Gastroesophageal sphincter (tissue), 4 donors: Measurements from ENCODE around the gene UBAP2. TPM values are rescaled to one million over a fixed set of nuclear protein-coding genes. Genes with fewer than 3 reads are reported as not detected.
A peak's percentile ranks its signal among the peaks of the same experiment; 100 is the strongest.

Experiments used
- ATAC-seq: fragments of 150-250 bp; one replicate; pipeline ENCODE4 v1.9.1; 2016; ENCODE audit warnings: mild to moderate bottlenecking, moderate library complexity
- H3K27ac ChIP-seq, 4 donors: fragments of 200-600 bp; sonication (generic) in 3 of 4; 1 replicate in 3 of 4; 2 replicates in 1 of 4; pipeline ENCODE4 v1.5.1; 2016 to 2019
- H3K27me3 ChIP-seq: fragments of 200-600 bp; sonication (generic); one replicate; pipeline ENCODE4 v1.5.1; 2019
- H3K36me3 ChIP-seq, 2 donors: fragments of 200-600 bp; sonication (generic); one replicate each; pipeline ENCODE4 v1.5.1; 2019; ENCODE audit warnings: control low read depth in 1 of 2
- H3K4me1 ChIP-seq, 3 donors: fragments of 200-600 bp; sonication (generic); 1 replicate in 2 of 3; 2 replicates in 1 of 3; pipeline ENCODE4 v1.5.1; 2016 to 2019; ENCODE audit warnings: control low read depth in 2 of 3
- H3K4me3 ChIP-seq, 2 donors: fragments of 200-600 bp; sonication (generic); one replicate each; pipeline ENCODE4 v1.5.1; 2019; ENCODE audit warnings: mild to moderate bottlenecking in 1 of 2, moderate library complexity in 1 of 2
- H3K9me3 ChIP-seq, 3 donors: fragments of 200-600 bp; sonication (generic); one replicate each; pipeline ENCODE4 v1.5.1; 2017 to 2019; ENCODE audit warnings: control low read depth in 2 of 3
- CTCF ChIP-seq, 4 experiments: fragments of 200-600 bp in 2 of 4; fragments of 450-650 bp in 2 of 4; sonication (generic) in 1 of 4; IDR thresholded peaks; one replicate each; pipeline ENCODE4 v1.5.1; 2017 to 2019; ENCODE audit warnings: antibody characterized with exemption in 4 of 4, mild to moderate bottlenecking in 2 of 4, moderate library complexity in 2 of 4
- EP300 ChIP-seq: sonication (generic); formaldehyde crosslinking; IDR thresholded peaks from one replicate; pipeline ENCODE4 v1.6.1; 2017; ENCODE audit warnings: antibody characterized with exemption, mild to moderate bottlenecking
- POLR2A ChIP-seq, 2 donors: fragments of 450-650 bp; IDR thresholded peaks; one replicate each; pipeline ENCODE4 v1.6.1; 2017; ENCODE audit warnings: antibody characterized with exemption in 2 of 2, mild to moderate bottlenecking in 2 of 2, moderate library complexity in 1 of 2
- POLR2AphosphoS5 ChIP-seq: sonication (generic); formaldehyde crosslinking; IDR thresholded peaks from one replicate; pipeline ENCODE4 v1.6.1; 2017; ENCODE audit warnings: antibody characterized with exemption
- WGBS, 2 donors: methylation state at CpG; one replicate each; pipeline ENCODE4 v1.1.5; 2018; ENCODE audit warnings: low coverage in 1 of 2; 5-methylcytosine and 5-hydroxymethylcytosine counted together
- total RNA-seq, 4 donors: library from RNA; depleted of rRNA; stranded (reverse); fragments of >200 nt; gene quantifications; one replicate each; pipeline ENCODE4 v1.1.0, GENCODE V29; 2016

UBAP2 gene
- total RNA-seq, 4 donors from 2014 or later = 27.5 to 41.5 (median 32.8) TPM

DNA sequence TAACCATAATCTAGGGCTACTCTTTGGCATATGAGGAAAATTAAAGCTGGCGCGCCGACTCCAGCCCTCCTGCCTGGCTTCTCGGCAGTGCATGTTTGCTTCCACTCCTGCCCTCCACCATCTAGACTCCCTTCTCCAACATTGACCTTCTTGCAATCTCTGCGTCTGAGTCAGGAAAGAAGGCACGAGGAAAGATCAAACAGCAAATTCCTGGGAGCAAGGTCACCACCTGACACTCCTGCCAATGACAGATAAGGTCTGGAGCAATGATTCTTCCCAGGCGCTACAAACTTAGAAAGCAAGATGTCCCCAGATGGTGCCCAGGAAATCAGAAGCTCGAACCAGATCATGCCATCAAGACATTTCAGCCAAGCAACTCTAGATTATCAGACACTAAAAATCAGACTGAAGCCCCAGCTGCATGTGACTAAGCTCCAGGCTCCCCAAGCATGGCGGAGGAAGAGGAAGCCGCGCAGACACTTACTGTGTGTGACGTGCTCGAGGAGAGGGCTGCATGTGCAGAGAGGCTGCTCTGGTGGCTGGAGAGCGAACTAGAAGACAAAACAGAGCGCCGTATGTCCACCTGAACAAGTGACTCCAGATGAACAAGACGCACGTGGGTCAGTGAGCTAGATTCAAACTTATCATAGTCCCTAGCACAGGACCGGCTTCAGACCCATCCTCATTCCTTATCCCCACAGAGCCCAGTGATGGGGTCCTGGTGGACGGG is 116.4 kb downstream of the UBAP2 start:
- ATAC-seq = no peak

GRCh38 chr9:33931326-33931725 is 117.4 kb downstream of the UBAP2 start:
- TF ChIP-seq EP300 (no peak), CTCF (IDR thresholded peaks at IDR 0.05) (no peak), POLR2A (IDR thresholded peaks at IDR 0.05) (no peak), POLR2AphosphoS5 (no peak)
- ATAC-seq = no peak
- Histone ChIP-seq H3K36me3 (peaks cover 0 to 97% of the 10 kb centered on the region in 2 donors), H3K27me3 (no peaks in the 10 kb centered on the region), H3K4me1 (no peaks in the 10 kb centered on the region), H3K4me3 (no peak overlapping the region), H3K27ac (no peak overlapping the region), H3K9me3 (no peaks in the 10 kb centered on the region)
- no CpG with 5 or more reads among the region's 3 CpGs for WGBS, 2 donors

More for the DNA sequence above, 116.4 kb downstream of the UBAP2 start:
- H3K36me3 ChIP-seq = peaks cover 0 to 91% of the 10 kb centered on the region in 2 donors
- TF ChIP-seq CTCF (IDR thresholded peaks at IDR 0.05) (no peak), POLR2AphosphoS5 (no peak)
- no peak overlapping the region for H3K4me3 ChIP-seq
- H3K4me1 ChIP-seq = no peaks in the 10 kb centered on the region
- no peaks in the 10 kb centered on the region for H3K9me3 ChIP-seq
- H3K27me3 ChIP-seq = no peaks in the 10 kb centered on the region
- 90 to 97% methylated on average over 6 to 16 of the region's 20 CpGs for WGBS, 2 donors
- no peak overlapping the region for H3K27ac ChIP-seq

DNA sequence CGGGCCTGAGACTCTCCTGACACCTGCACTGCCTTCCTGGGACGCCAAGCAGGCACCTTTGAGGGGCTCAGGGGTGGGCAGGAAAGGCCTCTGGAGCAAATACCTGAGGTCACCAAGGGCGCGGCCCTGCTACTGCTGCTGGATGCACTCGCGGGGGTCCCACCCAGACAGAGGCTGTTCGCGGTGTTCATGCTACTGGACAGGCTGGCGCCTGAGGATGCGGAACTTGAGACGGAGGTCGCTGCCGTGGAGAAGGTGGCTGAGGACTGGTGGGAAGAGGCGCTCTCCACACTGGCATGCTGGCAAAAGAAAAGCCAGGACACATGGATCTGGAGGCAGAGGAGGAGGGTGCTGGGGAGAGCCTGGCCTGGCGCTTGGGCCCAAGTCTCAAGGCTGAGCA is 121.0 kb downstream of the UBAP2 start:
- 88 to 93% methylated on average over 1 to 9 of the region's 15 CpGs for WGBS, 2 donors
- H3K4me1 ChIP-seq = peaks cover 0 to 13% (median 6%) of the 10 kb centered on the region in 3 donors
- ATAC-seq = no peak
- peaks cover 0 to 96% of the 10 kb centered on the region in 2 donors for H3K36me3 ChIP-seq
- H3K27ac ChIP-seq = no peak overlapping the region
- TF ChIP-seq CTCF (IDR thresholded peaks at IDR 0.05) (no peak), POLR2AphosphoS5 (no peak), EP300 (no peak), POLR2A (IDR thresholded peaks at IDR 0.05) (no peak)
- H3K4me3 ChIP-seq = no peak overlapping the region
- no peaks in the 10 kb centered on the region for H3K27me3 ChIP-seq
- no peaks in the 10 kb centered on the region for H3K9me3 ChIP-seq

GRCh38 chr9:33926746-33927485 is 121.8 kb downstream of the UBAP2 start:
- Histone ChIP-seq H3K4me1 (peaks cover 0 to 13% (median 6%) of the 10 kb centered on the region in 3 donors), H3K36me3 (peaks cover 0 to 96% of the 10 kb centered on the region in 2 donors), H3K9me3 (no peaks in the 10 kb centered on the region), H3K27me3 (no peaks in the 10 kb centered on the region), H3K4me3 (no peak overlapping the region), H3K27ac (peak overlapping the region in 1 of 4 donors; percentile 14)
- ATAC-seq = no peak
- WGBS, 2 donors = 78 to 87% methylated on average over 5 of the region's 17 CpGs
- TF ChIP-seq EP300 (no peak), POLR2A (IDR thresholded peaks at IDR 0.05) (no peak), CTCF (IDR thresholded peaks at IDR 0.05) (no peak)
